ENCODE measurements around the gene EBI3. TPM values are rescaled to one million over a fixed set of nuclear protein-coding genes. Genes with fewer than 3 reads are reported as not detected.
A peak's percentile ranks its signal among the peaks of the same experiment; 100 is the strongest.

Gene EBI3
- total and polyA plus RNA-seq, 2 of the 13 experiments (the other 11 are each of a cell fraction or from before 2014, with no cell fraction given) = 3.4 TPM; not detected in 1

DNA sequence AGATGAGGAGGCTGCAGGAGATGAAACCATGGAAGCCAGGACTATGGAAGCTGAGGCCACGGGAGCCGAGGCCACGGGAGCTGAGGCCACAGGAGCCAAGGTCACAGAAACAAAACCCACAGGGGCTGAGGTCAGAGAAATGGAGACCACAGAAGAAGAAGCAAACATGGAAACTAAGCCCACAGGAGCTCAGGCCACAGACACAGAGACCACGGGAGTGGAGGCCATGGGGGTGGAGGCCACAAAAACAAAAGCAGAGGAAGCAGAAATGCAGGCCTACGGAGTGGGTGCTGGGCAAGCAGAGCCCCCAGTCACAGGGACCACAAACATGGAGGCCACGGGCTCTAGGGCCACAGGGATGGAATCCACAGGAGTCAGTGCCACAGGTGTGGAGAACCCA lies 12.5 kb upstream of the EBI3 start:
- intact Hi-C loops (cut with micrococcal nuclease; ENCODE audit: unreplicated experiment) = no loop called here
- FAIRE-seq = no peak

DNA sequence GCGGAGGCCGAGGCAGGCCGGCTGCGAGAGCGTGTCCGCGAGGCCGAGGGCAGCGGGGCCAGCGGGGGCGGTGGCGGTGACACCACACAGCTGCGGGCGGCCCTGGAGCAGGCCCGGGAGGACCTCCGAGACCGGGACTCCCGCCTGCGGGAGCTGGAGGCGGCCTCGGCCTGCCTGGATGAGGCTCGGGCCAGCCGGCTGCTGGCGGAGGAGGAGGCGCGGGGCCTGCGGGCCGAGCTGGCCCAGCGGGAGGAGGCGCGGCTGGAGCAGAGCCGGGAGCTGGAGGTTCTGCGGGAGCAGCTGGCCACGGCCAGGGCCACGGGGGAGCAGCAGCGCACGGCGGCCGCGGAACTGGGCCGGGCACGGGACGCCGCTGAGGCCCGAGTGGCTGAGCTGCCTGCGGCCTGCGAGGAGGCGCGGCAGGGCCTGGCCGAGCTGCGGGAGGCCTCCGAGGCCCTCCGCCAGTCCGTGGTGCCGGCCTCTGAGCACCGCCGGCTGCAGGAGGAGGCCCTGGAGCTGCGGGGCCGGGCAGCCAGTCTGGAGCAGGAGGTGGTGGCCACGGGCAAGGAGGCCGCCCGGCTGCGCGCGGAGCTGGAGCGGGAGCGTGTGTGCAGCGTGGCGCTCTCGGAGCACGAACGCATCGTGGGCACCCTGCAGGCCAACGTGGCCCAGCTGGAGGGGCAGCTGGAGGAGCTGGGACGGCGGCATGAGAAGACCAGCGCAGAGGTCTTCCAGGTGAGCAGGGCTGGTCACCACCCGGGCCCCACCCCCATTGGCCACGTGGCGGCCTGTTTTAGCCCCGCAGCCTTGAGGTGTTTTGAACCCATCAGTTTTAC lies 11.7 kb upstream of the EBI3 start:
- POLR2A ChIA-PET = no interaction called here
- intact Hi-C loops (cut with micrococcal nuclease; ENCODE audit: unreplicated experiment) = no loop called here
- DNase-seq (ENCODE audit: low spot score) (no peak), ATAC-seq (no peak), FAIRE-seq (no peak)
- Histone ChIP-seq H3K9ac (ENCODE audit: insufficient read depth, low read depth, low read length) (no peak overlapping the region), H3K4me2 (ENCODE audit: low read depth, low read length) (no peak overlapping the region), H3K79me2 (ENCODE audit: insufficient read depth, low read length) (no peaks in the 10 kb centered on the region), H4K20me1 (ENCODE audit: insufficient read depth, low read length) (no peaks in the 10 kb centered on the region), H3K4me3 (replicated peaks in 1 of 3; ENCODE audit: insufficient read depth in 1 of 3, low read depth in 2 of 3, low read length in 3 of 3) (no peak overlapping the region), H3K9me3 (ENCODE audit: low read length) (no peaks in the 10 kb centered on the region), H3K27me3 (ENCODE audit: control insufficient read depth in 1 of 2, insufficient read depth in 2 of 2, low read length in 2 of 2) (peaks cover 0 to 13% of the 10 kb centered on the region in 2 experiments; a peak in 4 of 5 replicates), H3K27ac (ENCODE audit: extremely low read length, insufficient read depth, low read length) (no peak overlapping the region), H2AFZ (ENCODE audit: low read length) (no peak overlapping the region), H3K36me3 (replicated peaks in 1 of 2; ENCODE audit: control insufficient read depth in 1 of 2, insufficient read depth in 2 of 2, low read length in 2 of 2) (no peaks in the 10 kb centered on the region), H3K4me1 (ENCODE audit: insufficient read depth, low read length) (peaks cover 37% of the 10 kb centered on the region)
- CTCF ChIA-PET (ENCODE audit: low intra/inter-chr PET ratio, low total read pairs) = no interaction called here
- no TSS peak for BruUV-seq (replicated peaks)
- in situ Hi-C loops (cut with HindIII; ENCODE audit: extremely low pct_ligation_motif_present, low pct_unique_long_range_greater_than_20kb) = loop anchor here (25.0 kb wide), 1 partner anchor 355 kb away; the partner anchor contains the start of gene ZFR2
- TF ChIP-seq, protein P1, sequence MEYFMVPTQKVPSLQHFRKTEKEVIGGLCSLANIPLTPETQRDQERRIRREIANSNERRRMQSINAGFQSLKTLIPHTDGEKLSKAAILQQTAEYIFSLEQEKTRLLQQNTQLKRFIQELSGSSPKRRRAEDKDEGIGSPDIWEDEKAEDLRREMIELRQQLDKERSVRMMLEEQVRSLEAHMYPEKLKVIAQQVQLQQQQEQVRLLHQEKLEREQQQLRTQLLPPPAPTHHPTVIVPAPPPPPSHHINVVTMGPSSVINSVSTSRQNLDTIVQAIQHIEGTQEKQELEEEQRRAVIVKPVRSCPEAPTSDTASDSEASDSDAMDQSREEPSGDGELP (IDR thresholded peaks at IDR 0.05; ENCODE audit: borderline replicate concordance, low read depth) = no peak
- TF ChIP-seq, protein P2, sequence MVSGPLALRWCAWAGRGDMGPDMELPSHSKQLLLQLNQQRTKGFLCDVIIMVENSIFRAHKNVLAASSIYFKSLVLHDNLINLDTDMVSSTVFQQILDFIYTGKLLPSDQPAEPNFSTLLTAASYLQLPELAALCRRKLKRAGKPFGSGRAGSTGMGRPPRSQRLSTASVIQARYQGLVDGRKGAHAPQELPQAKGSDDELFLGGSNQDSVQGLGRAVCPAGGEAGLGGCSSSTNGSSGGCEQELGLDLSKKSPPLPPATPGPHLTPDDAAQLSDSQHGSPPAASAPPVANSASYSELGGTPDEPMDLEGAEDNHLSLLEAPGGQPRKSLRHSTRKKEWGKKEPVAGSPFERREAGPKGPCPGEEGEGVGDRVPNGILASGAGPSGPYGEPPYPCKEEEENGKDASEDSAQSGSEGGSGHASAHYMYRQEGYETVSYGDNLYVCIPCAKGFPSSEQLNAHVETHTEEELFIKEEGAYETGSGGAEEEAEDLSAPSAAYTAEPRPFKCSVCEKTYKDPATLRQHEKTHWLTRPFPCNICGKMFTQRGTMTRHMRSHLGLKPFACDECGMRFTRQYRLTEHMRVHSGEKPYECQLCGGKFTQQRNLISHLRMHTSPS (CRISPR knock-in tag; IDR thresholded peaks at IDR 0.05; ENCODE audit: low read depth) = no peak
- TF ChIP-seq, protein P3, sequence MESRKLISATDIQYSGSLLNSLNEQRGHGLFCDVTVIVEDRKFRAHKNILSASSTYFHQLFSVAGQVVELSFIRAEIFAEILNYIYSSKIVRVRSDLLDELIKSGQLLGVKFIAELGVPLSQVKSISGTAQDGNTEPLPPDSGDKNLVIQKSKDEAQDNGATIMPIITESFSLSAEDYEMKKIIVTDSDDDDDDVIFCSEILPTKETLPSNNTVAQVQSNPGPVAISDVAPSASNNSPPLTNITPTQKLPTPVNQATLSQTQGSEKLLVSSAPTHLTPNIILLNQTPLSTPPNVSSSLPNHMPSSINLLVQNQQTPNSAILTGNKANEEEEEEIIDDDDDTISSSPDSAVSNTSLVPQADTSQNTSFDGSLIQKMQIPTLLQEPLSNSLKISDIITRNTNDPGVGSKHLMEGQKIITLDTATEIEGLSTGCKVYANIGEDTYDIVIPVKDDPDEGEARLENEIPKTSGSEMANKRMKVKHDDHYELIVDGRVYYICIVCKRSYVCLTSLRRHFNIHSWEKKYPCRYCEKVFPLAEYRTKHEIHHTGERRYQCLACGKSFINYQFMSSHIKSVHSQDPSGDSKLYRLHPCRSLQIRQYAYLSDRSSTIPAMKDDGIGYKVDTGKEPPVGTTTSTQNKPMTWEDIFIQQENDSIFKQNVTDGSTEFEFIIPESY (CRISPR knock-in tag; IDR thresholded peaks at IDR 0.05) = peak; percentile 55; the same call in 1 of the 2 replicates
- TF ChIP-seq GTF3A (CRISPR knock-in tag; conservative IDR thresholded peaks at IDR 0.05) (no peak), SMYD3 (CRISPR knock-in tag; IDR thresholded peaks at IDR 0.05) (no peak)
- 76% methylated on average over 44 of the region's 81 CpGs for WGBS (ENCODE audit: low lambda C conversion rate)

More for the DNA sequence above, 12.5 kb upstream of the EBI3 start:
- H3K79me2 ChIP-seq (ENCODE audit: insufficient read depth, low read length) = no peaks in the 10 kb centered on the region
- H3K4me2 ChIP-seq (ENCODE audit: low read depth, low read length) = no peak overlapping the region
- BruUV-seq (replicated peaks) = no TSS peak
- no peak overlapping the region for H3K9ac ChIP-seq (ENCODE audit: insufficient read depth, low read depth, low read length)
- WGBS (ENCODE audit: low lambda C conversion rate) = 31% methylated on average over 6 of the region's 6 CpGs
- H3K9me3 ChIP-seq (ENCODE audit: low read length) = no peaks in the 10 kb centered on the region
- no peak overlapping the region for H3K4me3 ChIP-seq (replicated peaks in 1 of 3; ENCODE audit: insufficient read depth in 1 of 3, low read depth in 2 of 3, low read length in 3 of 3)
- TF ChIP-seq, protein P4, sequence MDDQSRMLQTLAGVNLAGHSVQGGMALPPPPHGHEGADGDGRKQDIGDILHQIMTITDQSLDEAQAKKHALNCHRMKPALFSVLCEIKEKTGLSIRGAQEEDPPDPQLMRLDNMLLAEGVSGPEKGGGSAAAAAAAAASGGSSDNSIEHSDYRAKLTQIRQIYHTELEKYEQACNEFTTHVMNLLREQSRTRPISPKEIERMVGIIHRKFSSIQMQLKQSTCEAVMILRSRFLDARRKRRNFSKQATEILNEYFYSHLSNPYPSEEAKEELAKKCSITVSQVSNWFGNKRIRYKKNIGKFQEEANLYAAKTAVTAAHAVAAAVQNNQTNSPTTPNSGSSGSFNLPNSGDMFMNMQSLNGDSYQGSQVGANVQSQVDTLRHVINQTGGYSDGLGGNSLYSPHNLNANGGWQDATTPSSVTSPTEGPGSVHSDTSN (CRISPR knock-in tag; IDR thresholded peaks at IDR 0.05; ENCODE audit: borderline replicate concordance) = no peak
- TF ChIP-seq ELF1 (CRISPR knock-in tag; IDR thresholded peaks at IDR 0.05) (no peak), GTF3A (CRISPR knock-in tag; conservative IDR thresholded peaks at IDR 0.05) (no peak), SMAD1 (CRISPR knock-in tag; IDR thresholded peaks at IDR 0.05; ENCODE audit: borderline replicate concordance, low read depth) (no peak), FOXM1 (CRISPR knock-in tag; IDR thresholded peaks at IDR 0.05) (no peak), ZMAT3 (CRISPR knock-in tag; conservative IDR thresholded peaks at IDR 0.05) (no peak), MED13 (CRISPR knock-in tag; IDR thresholded peaks at IDR 0.05) (no peak)
- peaks cover 34% of the 10 kb centered on the region for H3K4me1 ChIP-seq (ENCODE audit: insufficient read depth, low read length)
- H3K27me3 ChIP-seq (ENCODE audit: control insufficient read depth in 1 of 2, insufficient read depth in 2 of 2, low read length in 2 of 2) = peaks cover 0 to 19% of the 10 kb centered on the region in 2 experiments; a peak in 4 of 5 replicates
- no peak overlapping the region for H2AFZ ChIP-seq (ENCODE audit: low read length)
- H4K20me1 ChIP-seq (ENCODE audit: insufficient read depth, low read length) = no peaks in the 10 kb centered on the region
- ATAC-seq = no peak
- POLR2A ChIA-PET = no interaction called here
- no peaks in the 10 kb centered on the region for H3K36me3 ChIP-seq (replicated peaks in 1 of 2; ENCODE audit: control insufficient read depth in 1 of 2, insufficient read depth in 2 of 2, low read length in 2 of 2)
- in situ Hi-C loops (cut with HindIII; ENCODE audit: extremely low pct_ligation_motif_present, low pct_unique_long_range_greater_than_20kb) = loop anchor here (25.0 kb wide), 1 partner anchor 355 kb away; the partner anchor contains the start of gene ZFR2
- H3K27ac ChIP-seq (ENCODE audit: extremely low read length, insufficient read depth, low read length) = no peak overlapping the region
- no peak for DNase-seq (ENCODE audit: low spot score)
- CTCF ChIA-PET (ENCODE audit: low intra/inter-chr PET ratio, low total read pairs) = no interaction called here
